ENCODE measurements around the gene OR6K3.

- TF ChIP-seq CTCF (IDR thresholded peaks at IDR 0.05) (no peak), POLR2A (IDR thresholded peaks at IDR 0.05) (no peak)
Observed at GRCh38 chr1:158719664-158720063, 856 bp downstream of the OR6K3 start.
